Rectal smooth muscle tissue (tissue), 1 donor: ENCODE results near the gene CSDE1.
A peak's percentile ranks its signal among the peaks of the same experiment; 100 is the strongest.

Experiments used
- H3K27ac ChIP-seq: one replicate; pipeline ENCODE4 v1.7.0; 2013; ENCODE audit warnings: low read depth, low read length, inconsistent platforms
- H3K27me3 ChIP-seq: one replicate; pipeline ENCODE4 v1.7.0; 2013; ENCODE audit warnings: low read length; ENCODE audit not compliant: control insufficient read depth, insufficient read depth
- H3K36me3 ChIP-seq: one replicate; pipeline ENCODE4 v1.7.0; 2013; ENCODE audit warnings: low read length; ENCODE audit not compliant: control insufficient read depth, insufficient read depth
- H3K4me1 ChIP-seq: one replicate; pipeline ENCODE4 v1.7.0; 2013; ENCODE audit warnings: low read length; ENCODE audit not compliant: control insufficient read depth, insufficient read depth
- H3K4me3 ChIP-seq: one replicate; pipeline ENCODE4 v1.7.0; 2013; ENCODE audit warnings: low read length
- H3K9ac ChIP-seq: one replicate; pipeline ENCODE4 v1.7.0; 2013; ENCODE audit warnings: low read length

The CSDE1 gene

DNA sequence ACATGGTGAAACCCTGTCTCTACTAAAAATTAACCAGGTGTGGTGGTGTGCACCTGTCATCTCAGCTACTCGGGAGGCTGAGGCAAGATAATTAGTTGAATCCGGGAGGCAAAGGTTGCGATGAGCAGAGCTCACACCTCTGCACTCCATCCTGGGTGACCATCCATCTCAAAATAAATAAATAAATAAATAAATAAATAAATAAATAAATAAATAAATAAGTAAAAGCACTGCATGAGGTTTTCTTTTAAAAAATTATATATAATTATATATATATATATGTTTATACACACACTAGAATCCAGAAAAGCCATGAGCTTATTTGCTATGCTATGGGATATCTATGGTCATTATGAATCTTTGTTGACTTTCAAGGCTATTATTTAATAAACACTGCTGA, 64.8 kb downstream of the CSDE1 start:
- no peaks in the 10 kb centered on the region for H3K4me1 ChIP-seq
- H3K27me3 ChIP-seq = no peaks in the 10 kb centered on the region
- no peak overlapping the region for H3K27ac ChIP-seq
- H3K9ac ChIP-seq = no peak overlapping the region
- H3K36me3 ChIP-seq = no peaks in the 10 kb centered on the region
- H3K4me3 ChIP-seq = no peak overlapping the region

GRCh38 chr1:114691061-114691460, 66.7 kb downstream of the CSDE1 start:
- Histone ChIP-seq H3K9ac (no peak overlapping the region), H3K27ac (no peak overlapping the region), H3K4me1 (no peaks in the 10 kb centered on the region), H3K36me3 (no peaks in the 10 kb centered on the region), H3K4me3 (no peak overlapping the region), H3K27me3 (no peaks in the 10 kb centered on the region)

GRCh38 chr1:114690148-114690547, 67.6 kb downstream of the CSDE1 start:
- no peaks in the 10 kb centered on the region for H3K27me3 ChIP-seq
- no peak overlapping the region for H3K27ac ChIP-seq
- no peak overlapping the region for H3K4me3 ChIP-seq
- no peaks in the 10 kb centered on the region for H3K4me1 ChIP-seq
- H3K9ac ChIP-seq = no peak overlapping the region
- H3K36me3 ChIP-seq = no peaks in the 10 kb centered on the region

DNA sequence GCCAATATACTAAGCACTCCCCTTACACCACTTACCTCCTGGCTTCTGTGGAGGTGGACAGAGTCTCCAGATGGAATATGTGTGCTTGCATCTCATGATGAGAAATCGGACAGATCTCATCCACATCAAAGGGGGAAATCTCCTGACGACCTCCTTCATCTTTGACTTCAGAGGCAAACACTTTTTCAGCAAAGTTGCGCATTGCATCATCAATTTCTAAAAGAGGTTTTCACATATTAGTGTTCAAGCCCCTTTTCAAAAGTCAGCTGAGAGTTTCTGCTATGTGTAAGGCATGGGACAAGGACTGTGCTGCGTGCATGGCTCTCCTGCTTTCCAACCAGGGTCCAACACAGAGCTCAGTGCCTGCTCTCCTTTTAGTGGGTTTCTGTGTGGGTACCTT, 69.3 kb downstream of the CSDE1 start:
- Histone ChIP-seq H3K9ac (no peak overlapping the region), H3K4me1 (no peaks in the 10 kb centered on the region), H3K4me3 (no peak overlapping the region)

DNA sequence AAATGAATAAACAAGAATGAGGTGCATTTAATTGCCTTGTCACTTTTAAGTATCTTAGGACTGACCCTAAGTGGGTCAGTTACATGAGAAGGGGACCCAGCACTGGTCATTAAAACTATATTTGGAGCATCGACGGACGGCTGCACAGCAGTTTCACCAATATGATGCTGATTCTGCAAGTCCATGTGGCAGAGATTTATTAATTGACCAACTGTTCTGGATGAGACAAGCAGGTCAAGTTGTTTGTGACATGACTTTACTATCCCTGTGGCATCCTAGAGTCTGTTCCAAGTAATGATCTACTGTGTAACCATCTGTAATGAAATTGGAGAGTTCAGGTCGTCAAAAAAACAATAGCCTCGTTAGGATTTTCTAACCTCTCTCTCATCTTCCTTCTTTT, 71.9 kb downstream of the CSDE1 start:
- no peak overlapping the region for H3K27ac ChIP-seq
- H3K27me3 ChIP-seq = no peaks in the 10 kb centered on the region
- no peaks in the 10 kb centered on the region for H3K36me3 ChIP-seq
- H3K4me1 ChIP-seq = no peaks in the 10 kb centered on the region
- no peak overlapping the region for H3K9ac ChIP-seq
- no peak overlapping the region for H3K4me3 ChIP-seq

More for the DNA sequence above, 69.3 kb downstream of the CSDE1 start:
- no peak overlapping the region for H3K27ac ChIP-seq
- no peaks in the 10 kb centered on the region for H3K27me3 ChIP-seq
- H3K36me3 ChIP-seq = no peaks in the 10 kb centered on the region

GRCh38 chr1:114677691-114678090, 80.1 kb downstream of the CSDE1 start:
- Histone ChIP-seq H3K9ac (no peak overlapping the region), H3K4me1 (no peaks in the 10 kb centered on the region), H3K27ac (no peak overlapping the region), H3K36me3 (no peaks in the 10 kb centered on the region), H3K27me3 (no peaks in the 10 kb centered on the region), H3K4me3 (no peak overlapping the region)

DNA sequence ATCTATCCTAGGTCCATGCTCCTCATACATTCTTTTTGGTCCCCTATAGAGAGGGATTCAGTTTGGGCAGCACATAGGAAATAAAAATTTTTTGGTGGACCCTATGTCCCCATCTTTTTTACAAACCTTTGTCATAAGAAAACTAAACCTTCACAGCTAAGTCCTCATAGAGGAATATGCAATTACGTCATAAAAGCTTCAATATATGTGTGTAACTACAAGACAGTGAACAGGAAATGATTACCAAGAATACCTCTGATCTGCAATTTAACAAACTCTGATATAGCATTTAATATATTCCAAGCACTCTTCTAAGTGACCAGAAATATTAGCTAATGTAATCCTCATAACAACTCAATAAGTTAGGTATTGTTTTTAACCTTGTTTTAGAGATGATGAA, 81.7 kb downstream of the CSDE1 start:
- no peak overlapping the region for H3K27ac ChIP-seq
- H3K4me1 ChIP-seq = no peaks in the 10 kb centered on the region
- no peaks in the 10 kb centered on the region for H3K27me3 ChIP-seq
- no peak overlapping the region for H3K9ac ChIP-seq
- no peak overlapping the region for H3K4me3 ChIP-seq
- no peaks in the 10 kb centered on the region for H3K36me3 ChIP-seq

- Histone ChIP-seq H3K36me3 (no peaks in the 10 kb centered on the region), H3K27ac (no peak overlapping the region), H3K4me1 (no peaks in the 10 kb centered on the region), H3K9ac (no peak overlapping the region), H3K27me3 (no peaks in the 10 kb centered on the region), H3K4me3 (no peak overlapping the region)
These were observed 85.9 kb downstream of the CSDE1 start for GRCh38 chr1:114671939-114672275.

GRCh38 chr1:114671011-114671938, 86.5 kb downstream of the CSDE1 start:
- no peak overlapping the region for H3K4me3 ChIP-seq
- H3K36me3 ChIP-seq = no peaks in the 10 kb centered on the region
- no peak overlapping the region for H3K9ac ChIP-seq
- no peak overlapping the region for H3K27ac ChIP-seq
- H3K4me1 ChIP-seq = no peaks in the 10 kb centered on the region
- no peaks in the 10 kb centered on the region for H3K27me3 ChIP-seq

- H3K4me3 ChIP-seq = peak overlapping the region; percentile 88
- H3K4me1 ChIP-seq = no peaks in the 10 kb centered on the region
- H3K27ac ChIP-seq = peak overlapping the region; percentile 48
- H3K36me3 ChIP-seq = no peaks in the 10 kb centered on the region
- H3K27me3 ChIP-seq = no peaks in the 10 kb centered on the region
- no peak overlapping the region for H3K9ac ChIP-seq
These were observed 87.4 kb downstream of the CSDE1 start for GRCh38 chr1:114670083-114671010.

DNA sequence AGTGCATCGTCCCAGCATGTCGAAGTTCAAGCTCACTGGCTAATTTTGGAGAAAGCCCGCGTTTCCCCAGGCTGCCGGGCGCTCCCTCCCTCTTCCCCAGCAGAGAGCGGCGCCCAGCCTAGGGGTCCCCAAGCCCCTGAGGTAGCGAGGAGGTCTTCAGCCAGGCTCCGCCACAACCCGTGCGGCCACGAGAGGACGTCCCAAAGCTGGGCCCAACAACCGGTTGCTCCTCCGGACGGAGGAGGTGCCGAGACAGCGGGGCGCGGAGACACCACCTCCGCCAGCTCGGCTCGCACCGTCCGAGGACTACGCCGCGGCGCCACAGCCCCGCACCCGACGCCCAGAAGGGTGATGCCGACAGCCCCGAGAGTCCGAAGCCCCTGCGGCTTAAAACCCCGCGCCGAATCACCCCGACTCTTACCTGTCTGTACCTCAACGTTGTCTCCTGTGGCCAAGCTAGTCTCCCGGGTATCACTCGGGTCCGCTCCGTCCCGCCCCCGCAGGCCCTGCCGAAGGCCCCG, 88.2 kb downstream of the CSDE1 start, which contains the start of gene DENND2C:
Gene DENND2C (minus strand): TSS at position 488 of the 521 bp plus-strand sequence. CDS start 44,065 bp downstream, outside the sequence.
- H3K4me3 ChIP-seq = peak within 1 kb of the TSS; percentile 88
- H3K27ac ChIP-seq = peak within 1 kb of the TSS; percentile 48
- no peaks in the 10 kb centered on the region for H3K36me3 ChIP-seq
- peak within 1 kb of the TSS; percentile 81 for H3K9ac ChIP-seq
- H3K27me3 ChIP-seq = no peaks in the 10 kb centered on the region
- no peaks in the 10 kb centered on the region for H3K4me1 ChIP-seq
